Mammary epithelial cell (primary cell): Measurements from ENCODE around the gene LTB.

ENCODE experiments used
- EZH2 ChIP-seq: IDR thresholded peaks from 2 replicates; pipeline ENCODE4 v1.6.1; 2012; ENCODE audit warnings: low read length, inconsistent platforms, borderline replicate concordance
- TF ChIP-seq, protein P1 (sequence below), 2 donors: IDR thresholded peaks in 1 of 2; conservative IDR thresholded peaks in 1 of 2; 2 replicates each; pipeline ENCODE4 v1.5.1; 2011 to 2012; ENCODE audit warnings: inconsistent platforms in 2 of 2, low read length in 2 of 2, mild to moderate bottlenecking in 2 of 2, control low read depth in 1 of 2, low read depth in 1 of 2; ENCODE audit not compliant: insufficient read depth in 1 of 2; ENCODE audit errors: extremely low read depth in 1 of 2

- no peak for TF ChIP-seq EZH2
- TF ChIP-seq, protein P1, sequence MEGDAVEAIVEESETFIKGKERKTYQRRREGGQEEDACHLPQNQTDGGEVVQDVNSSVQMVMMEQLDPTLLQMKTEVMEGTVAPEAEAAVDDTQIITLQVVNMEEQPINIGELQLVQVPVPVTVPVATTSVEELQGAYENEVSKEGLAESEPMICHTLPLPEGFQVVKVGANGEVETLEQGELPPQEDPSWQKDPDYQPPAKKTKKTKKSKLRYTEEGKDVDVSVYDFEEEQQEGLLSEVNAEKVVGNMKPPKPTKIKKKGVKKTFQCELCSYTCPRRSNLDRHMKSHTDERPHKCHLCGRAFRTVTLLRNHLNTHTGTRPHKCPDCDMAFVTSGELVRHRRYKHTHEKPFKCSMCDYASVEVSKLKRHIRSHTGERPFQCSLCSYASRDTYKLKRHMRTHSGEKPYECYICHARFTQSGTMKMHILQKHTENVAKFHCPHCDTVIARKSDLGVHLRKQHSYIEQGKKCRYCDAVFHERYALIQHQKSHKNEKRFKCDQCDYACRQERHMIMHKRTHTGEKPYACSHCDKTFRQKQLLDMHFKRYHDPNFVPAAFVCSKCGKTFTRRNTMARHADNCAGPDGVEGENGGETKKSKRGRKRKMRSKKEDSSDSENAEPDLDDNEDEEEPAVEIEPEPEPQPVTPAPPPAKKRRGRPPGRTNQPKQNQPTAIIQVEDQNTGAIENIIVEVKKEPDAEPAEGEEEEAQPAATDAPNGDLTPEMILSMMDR (conservative IDR thresholded peaks at IDR 0.05 in 1 of 2, IDR thresholded peaks at IDR 0.05 in 1 of 2; ENCODE audit: extremely low read depth in 1 of 2, insufficient read depth in 1 of 2, low read depth in 1 of 2, low read length in 2 of 2), result no peak
These were observed 37.8 kb upstream of the LTB start for GRCh38 chr6:31619805-31620585.
